Stimulated activated CD8-positive, alpha-beta memory T cell treated with anti-CD3 and anti-CD28 coated beads, Interleukin-12 subunit alpha, Interleukin-12 subunit beta, amount 100 ng/mL, for 4 hours (primary cell): ENCODE data around the gene ELF2.
"Not testable (repeated sequence)": the region's sequence is repeated elsewhere in the genome, so short reads cannot be mapped to it uniquely, and the experiment has no call there.

ENCODE experiments used
- DNase-seq: peaks from one replicate; pipeline ENCODE4 v3.0.0-alpha.2; 2020; ENCODE audit warnings: low read depth

ELF2 gene

DNA sequence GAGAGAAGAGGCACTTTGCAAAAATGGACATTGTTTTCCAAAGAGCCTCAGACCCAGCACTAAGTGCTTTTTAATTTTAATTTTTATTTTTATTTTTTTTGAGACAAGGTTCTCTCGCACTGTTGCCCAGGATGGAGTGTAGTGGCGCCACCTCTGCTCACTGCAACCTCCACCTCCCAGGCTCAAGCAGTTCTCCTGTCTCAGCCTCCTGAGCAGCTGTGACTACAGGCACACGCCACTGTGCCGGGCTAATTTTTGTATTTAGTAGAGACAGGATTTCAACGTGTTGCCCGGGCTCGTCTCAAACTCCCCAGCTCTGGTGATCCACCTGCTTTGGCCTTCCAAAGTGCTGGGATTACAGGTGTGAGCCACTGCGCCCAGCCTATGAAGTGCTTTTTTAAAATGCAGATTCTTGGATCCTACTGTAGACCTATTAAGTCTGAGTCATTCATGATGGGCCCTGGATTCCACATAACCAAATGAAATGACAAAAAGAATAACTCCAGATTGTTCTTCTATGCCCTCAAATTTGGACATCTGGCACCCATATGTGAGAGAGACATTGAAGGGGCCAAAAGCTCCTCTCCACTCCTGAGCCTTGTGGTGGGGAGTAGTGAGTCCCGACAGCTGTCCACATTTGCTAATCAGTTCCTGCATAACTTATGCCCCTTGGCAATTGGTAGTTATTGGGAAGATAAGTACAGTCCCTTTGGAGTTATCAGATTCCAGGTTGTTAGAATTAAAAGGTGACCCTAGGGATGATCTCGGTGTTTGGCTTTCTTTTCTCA lies 157.9 kb downstream of the ELF2 start:
- no peak for DNase-seq

DNA sequence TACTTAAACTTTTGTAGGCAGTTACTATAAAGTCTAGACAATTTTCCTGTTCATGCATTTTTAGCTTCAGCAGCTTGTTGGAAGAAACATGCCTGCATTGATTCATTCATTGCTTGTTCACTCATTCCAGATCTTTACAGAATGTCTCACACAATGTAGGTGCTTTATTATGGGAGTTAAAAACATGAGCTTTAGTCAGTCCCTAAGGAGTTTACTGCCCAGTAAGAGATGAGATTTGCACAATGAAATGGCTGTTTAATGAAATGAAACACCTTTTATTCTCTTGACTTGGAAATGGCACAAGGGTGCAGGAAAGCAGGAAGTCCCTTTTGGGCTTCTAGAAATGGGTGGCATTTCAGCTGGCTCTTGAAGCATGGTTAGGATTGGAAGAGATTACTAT lies 158.5 kb downstream of the ELF2 start:
- no peak for DNase-seq

DNA sequence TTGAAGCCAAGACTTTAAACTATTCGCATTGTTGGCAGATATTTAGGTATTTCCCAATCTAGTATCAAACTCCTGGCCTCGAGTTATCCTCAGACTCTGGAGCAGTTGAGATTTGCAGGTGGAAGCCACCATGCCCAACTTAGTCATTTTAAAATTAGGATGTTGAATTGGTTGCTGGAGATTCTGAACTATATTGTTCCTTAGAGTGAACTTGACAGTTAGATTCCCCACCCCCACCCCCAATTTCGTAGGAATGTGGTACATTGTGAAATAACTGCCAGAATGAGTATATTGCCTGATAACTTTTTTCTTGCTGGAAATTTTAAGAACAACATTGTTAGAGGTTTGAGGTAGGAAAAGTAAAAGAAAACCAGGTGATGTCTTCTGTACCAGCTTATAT lies 159.2 kb downstream of the ELF2 start:
- no peak for DNase-seq

DNA sequence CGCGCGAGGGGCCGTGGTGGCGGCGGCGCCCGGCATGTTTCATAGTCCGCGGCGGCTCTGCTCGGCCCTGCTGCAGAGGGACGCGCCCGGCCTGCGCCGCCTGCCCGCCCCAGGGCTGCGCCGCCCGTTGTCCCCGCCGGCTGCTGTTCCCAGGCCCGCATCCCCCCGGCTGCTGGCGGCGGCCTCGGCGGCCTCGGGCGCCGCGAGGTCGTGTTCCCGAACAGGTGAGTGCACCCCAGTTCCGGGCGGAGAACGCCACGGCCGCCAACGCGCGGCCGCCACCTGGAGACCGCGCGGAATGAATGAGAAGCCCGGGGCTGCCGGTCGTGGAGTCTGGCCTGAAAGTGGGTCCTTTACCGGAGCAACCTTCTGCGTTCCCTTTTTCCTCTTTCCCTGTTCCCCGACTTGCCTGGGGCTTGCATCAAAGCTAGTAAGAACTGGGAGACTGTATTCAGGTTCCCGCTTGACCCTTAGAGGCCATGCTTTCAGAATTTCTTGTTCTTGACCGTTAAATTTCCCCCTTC lies 161.0 kb downstream of the ELF2 start:
- no peak for DNase-seq

DNA sequence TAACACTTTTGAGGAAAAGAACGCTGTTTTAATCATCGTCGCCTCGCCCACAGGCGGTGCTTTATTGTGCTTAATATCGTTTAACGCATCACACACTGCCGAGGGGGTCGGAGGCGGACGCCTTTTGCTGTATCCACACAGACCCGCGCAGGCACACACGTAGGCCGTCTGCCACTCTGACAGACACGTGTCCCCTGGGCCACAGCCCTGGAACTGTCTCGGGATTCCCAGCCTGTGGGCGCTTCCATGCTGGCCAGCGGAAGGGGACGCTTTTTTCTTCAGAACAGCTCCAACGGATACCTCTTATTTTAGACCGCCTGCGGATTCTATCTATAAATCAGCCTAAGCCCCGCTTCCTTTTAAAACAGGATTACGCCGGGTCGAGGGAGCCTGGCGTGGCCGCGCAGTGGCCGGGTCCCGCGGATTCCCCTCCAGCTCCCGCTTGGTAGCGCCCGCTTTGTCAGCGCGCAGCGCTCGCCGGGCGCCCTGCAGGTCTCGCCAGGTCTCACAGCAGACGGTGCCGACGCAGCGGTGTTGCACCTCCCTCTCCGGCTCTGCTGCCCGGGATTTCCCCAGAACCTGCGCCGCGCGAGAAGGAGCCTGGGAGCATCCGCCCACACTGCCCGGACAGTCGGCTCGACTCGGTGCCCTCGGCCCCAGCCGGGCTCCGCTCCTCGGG lies 161.6 kb downstream of the ELF2 start, which contains the start of gene NOCT:
TSS of gene NOCT (plus strand) at position 513 of the 679 bp plus-strand sequence. CDS start 201 bp downstream, outside the sequence.
- peak; percentile 85 for DNase-seq

DNA sequence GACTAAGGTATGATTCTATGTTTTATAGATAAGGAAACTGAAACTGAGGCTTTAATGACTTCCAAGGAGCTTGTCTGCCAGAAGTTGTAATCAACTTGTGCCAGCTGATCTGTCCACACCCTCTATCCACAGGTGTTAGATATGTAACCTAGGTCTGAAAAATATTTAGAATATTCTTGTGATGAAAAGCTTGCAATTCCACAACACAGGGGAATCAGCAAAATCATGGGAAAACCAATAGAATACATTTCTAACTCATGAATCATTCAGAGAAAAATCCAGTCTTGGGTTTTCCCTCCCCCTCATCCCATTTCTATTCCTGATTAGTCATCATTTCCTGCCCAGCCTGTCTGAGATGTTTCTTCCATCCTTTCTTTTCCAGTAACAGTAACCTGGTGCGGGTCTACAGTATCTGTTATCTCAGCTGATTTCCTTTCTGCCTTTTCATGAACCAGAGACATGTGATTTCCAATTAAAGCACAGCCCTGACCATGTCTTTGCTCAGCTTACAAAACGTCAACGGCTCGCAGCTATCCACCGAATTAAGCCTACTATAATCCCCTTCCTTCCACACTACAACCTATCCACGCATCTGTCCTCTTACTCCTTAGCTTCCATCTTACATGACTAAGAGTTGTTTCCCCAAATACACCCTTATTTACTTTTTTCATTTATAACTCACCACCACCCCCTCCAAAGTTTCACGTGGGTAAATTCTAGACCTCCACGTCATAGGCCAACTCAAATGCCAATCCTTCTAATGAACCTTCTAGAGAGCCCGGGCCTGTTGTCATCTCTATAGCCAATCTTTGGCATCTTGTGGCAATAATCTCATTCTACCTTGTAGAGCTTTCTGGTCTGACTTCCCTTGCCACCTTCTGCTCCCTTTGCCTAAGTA lies 162.4 kb downstream of the ELF2 start:
- DNase-seq, result no peak

DNA sequence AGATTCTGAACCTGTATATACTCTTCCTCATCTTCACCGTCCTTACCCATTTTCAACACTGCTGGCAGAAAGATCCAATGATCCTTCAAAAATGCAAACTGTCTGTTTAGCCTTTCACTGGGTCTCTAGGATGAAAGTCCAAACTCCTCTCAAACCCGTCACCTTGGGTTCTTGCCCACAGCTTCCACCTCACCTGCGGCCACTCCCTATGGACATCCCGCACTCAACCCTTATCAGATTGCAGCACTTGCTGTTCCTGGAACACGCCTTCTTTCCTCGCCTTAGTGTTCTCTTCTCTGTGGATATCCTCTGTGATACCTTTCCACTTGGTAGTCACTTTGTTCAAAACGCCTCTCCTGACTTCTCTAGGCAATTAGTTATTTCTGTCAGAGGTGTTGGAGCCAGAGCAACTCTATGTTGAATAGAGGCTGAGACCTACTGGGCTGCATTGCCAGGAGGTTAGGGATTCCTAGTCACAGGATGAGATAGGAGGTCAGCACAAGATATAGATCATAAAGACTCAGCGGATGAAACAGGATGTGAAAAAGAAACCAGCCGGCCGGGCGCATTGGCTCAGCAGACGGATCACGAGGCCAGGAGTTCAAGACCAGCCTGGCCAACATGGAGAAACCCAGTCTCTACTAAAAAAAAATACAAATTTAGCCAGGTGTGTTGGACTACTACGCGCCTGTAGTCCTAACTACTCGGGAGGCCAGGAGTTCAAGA lies 165.6 kb downstream of the ELF2 start:
- DNase-seq, result no peak

DNA sequence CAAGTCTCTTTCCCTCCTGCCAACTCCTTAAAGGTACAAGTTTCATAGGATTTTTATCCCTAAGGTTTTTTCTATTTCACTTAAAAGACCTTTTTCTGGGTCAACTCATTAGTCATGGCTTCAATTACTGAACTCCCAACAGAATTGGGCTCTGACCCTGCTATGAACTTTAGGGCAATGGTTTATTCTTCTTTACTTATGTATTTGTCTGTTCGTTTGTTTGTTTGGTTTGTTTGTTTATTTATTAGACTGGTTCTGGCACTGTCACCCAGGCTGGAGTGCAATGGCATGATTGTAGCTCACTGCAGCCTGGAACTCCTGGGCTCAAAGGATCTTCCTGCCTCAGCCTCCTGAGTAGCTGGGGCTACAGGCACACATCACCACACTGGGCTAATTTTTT lies 167.3 kb downstream of the ELF2 start:
- no peak for DNase-seq

DNA sequence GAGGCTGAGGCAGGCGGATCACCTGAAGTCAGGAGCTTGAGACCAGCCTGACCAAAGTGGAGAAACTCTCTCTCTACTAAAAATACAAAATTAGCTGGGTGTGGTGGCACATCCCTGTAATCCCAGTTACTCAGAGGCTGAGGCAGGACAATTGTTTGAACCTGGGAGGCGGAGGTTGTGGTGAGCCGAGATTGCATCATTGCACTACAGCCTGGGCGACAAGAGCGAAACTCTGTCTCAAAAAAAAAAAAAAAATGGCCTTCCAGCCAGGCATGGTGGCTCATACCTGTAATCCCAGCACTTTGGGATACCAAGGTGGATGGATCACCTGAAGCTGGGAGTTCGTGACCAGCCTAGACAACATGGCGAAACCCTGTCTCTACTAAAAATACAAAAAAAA lies 168.7 kb downstream of the ELF2 start:
- DNase-seq, result not testable (repeated sequence)

DNA sequence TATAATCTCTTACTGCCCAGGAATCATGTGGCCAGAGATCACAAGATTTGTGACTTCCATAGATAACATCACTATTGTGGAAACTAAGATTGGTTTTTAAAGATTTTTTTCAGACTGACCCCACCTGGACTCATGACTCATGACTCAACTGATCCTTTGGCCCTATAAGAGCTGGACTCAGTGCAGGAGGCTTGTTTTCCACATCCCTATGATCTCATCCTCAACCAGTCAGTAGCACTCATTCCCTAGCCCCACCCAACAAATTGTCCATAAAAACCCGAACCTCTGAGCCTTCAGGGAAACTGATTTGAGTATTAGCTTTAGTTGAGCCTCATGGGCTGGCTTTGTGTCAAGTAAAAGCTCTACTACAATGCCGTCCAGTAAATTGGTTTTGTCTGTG lies 169.4 kb downstream of the ELF2 start:
- DNase-seq, result no peak
